H1 (cell line): ENCODE results near the gene SCP2. TPM values are rescaled to one million over a fixed set of nuclear protein-coding genes. Genes with fewer than 3 reads are reported as not detected.

Source experiments
- polyA plus RNA-seq, 7 experiments: library from polyadenylated mRNA; depleted of rRNA in 3 of 7; stranded (reverse) in 5 of 7; unstranded in 2 of 7; fragments of >200 nt in 5 of 7; fragments of 200-250 nt in 2 of 7; gene quantifications; 1 replicate in 5 of 7; 2 replicates in 1 of 7; 4 replicates in 1 of 7; pipeline versions ENCODE4 v1.2.1 to v1.2.3, GENCODE V29; 2011 to 2013; ENCODE audit warnings: missing spikeins in 2 of 7, mixed read lengths in 2 of 7
- total RNA-seq: library from RNA; stranded (reverse); fragmentation: NEBNext Ultra II Directional; extraction: Animal tissue kit (Norgen Biotek cat#: 25700); gene quantifications from 2 replicates; pipeline ENCODE4 v1.2.1, GENCODE V29; 2021
- TF ChIP-seq, protein P1 (sequence below), 3 experiments: IDR thresholded peaks; 1 replicate in 2 of 3; 2 replicates in 1 of 3; pipeline versions ENCODE4 v1.5.1 to v1.6.1; 2011; ENCODE audit warnings: low read length in 3 of 3, mild to moderate bottlenecking in 3 of 3, inconsistent platforms in 2 of 3, low read depth in 1 of 3, moderate library complexity in 1 of 3; ENCODE audit not compliant: insufficient read depth in 1 of 3; ENCODE audit errors: control extremely low read depth in 1 of 3

The SCP2 gene
- total and polyA plus RNA-seq, 2 of the 8 experiments (the other 6 are each of a cell fraction or from before 2014, with no cell fraction given), result 20.9 to 54.3 TPM

DNA sequence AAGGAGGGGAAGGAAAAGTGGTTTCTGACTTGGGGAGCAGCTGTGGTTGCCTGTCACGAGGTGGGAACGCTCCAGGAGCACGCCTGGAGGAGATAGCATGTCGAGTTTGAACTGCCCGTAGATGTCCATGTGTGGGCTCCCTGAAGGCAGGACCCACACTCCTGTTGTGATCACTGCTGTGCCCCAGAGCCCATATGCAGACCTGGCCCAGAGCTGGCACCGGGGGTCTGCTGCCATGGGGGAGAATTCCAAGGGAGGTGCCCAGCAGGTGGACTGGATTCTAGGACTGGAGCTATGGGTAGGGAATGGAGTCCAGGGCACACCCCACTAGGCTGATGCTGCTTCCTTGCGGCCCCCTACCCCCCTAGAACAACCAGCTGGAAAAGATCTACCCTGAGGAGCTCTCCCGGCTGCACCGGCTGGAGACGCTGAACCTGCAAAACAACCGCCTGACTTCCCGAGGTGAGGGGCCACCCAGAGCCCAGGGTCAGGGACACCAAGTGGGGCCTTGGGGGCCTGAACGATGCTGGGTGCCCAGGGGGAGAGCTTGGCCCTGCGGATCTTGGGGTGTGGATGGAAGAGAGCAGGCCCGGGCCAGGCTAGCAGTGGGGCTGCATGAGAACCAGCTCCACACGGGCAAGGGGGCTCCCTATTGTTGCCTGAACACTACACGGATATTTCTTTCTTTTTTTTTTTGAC, 144.2 kb downstream of the SCP2 start (continued):
- TF ChIP-seq, protein P1, sequence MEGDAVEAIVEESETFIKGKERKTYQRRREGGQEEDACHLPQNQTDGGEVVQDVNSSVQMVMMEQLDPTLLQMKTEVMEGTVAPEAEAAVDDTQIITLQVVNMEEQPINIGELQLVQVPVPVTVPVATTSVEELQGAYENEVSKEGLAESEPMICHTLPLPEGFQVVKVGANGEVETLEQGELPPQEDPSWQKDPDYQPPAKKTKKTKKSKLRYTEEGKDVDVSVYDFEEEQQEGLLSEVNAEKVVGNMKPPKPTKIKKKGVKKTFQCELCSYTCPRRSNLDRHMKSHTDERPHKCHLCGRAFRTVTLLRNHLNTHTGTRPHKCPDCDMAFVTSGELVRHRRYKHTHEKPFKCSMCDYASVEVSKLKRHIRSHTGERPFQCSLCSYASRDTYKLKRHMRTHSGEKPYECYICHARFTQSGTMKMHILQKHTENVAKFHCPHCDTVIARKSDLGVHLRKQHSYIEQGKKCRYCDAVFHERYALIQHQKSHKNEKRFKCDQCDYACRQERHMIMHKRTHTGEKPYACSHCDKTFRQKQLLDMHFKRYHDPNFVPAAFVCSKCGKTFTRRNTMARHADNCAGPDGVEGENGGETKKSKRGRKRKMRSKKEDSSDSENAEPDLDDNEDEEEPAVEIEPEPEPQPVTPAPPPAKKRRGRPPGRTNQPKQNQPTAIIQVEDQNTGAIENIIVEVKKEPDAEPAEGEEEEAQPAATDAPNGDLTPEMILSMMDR (IDR thresholded peaks at IDR 0.05; ENCODE audit: control extremely low read depth in 1 of 3, insufficient read depth in 1 of 3, low read depth in 1 of 3, low read length in 3 of 3), result no peak
